ENCODE data around the gene CD82. TPM values are rescaled to one million over a fixed set of nuclear protein-coding genes. Genes with fewer than 3 reads are reported as not detected.

The CD82 gene
- total and polyA plus RNA-seq, 9 donors: 25.8 to 108 (median 69.6) TPM

GRCh38 chr11:44628730-44629700, 63.6 kb downstream of the CD82 start:
- Histone ChIP-seq H3K4me1 (ENCODE audit: control insufficient read depth, insufficient read depth, low read length) (peaks cover 49% of the 10 kb centered on the region), H3K4me3 (ENCODE audit: low read length) (no peak overlapping the region), H3K27ac (ENCODE audit: low read length) (no peak overlapping the region), H3K36me3 (ENCODE audit: control insufficient read depth, insufficient read depth, low read length) (no peaks in the 10 kb centered on the region), H3K9me3 (replicated peaks; ENCODE audit: control insufficient read depth, low read depth, low read length) (peaks cover 3% of the 10 kb centered on the region), H3K27me3 (ENCODE audit: control insufficient read depth, insufficient read depth, low read length) (no peaks in the 10 kb centered on the region)
- DNase-seq: peak; percentile 4
- WGBS (ENCODE audit: insufficient coverage): 60% methylated on average over 12 of the region's 14 CpGs

DNA sequence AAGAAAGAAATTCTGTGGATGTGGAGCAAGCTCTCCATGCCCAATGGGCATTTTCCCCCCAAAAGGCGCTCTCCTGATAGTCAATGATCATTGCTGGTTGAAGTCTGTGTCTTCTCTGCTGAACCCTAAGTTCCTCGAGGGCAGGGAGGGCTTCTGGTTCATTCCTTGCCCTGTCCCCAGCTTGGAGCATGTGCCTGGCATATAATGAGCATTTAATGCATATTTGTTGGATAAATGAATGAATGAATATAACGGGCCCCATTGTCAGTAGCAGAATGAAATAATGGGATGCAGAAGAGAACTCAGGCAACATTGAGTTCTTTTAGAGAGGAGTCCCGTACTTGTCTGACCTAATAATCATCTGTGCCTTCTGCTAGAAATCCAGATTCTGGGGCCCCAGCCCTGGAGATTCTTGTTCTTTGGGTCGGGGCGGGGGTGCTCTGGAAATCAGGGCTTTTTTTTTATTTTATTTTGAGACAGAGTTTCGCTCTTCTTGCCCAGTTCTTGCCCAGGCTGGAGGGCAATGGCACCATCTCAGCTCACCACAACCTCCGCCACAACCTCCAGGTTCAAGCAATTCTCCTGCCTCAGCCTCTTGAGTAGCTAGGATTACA, 64.4 kb downstream of the CD82 start:
- Histone ChIP-seq H3K4me1 (ENCODE audit: control insufficient read depth, insufficient read depth, low read length) (peaks cover 49% of the 10 kb centered on the region), H3K4me3 (ENCODE audit: low read length) (no peak overlapping the region), H3K27ac (ENCODE audit: low read length) (no peak overlapping the region), H3K9me3 (replicated peaks; ENCODE audit: control insufficient read depth, low read depth, low read length) (peaks cover 3% of the 10 kb centered on the region), H3K36me3 (ENCODE audit: control insufficient read depth, insufficient read depth, low read length) (no peaks in the 10 kb centered on the region), H3K27me3 (ENCODE audit: control insufficient read depth, insufficient read depth, low read length) (no peaks in the 10 kb centered on the region)
- DNase-seq: no peak
- WGBS (ENCODE audit: insufficient coverage): 80% methylated on average over 3 of the region's 8 CpGs

- Histone ChIP-seq H3K36me3 (ENCODE audit: control insufficient read depth, insufficient read depth, low read length) (no peaks in the 10 kb centered on the region), H3K4me1 (ENCODE audit: control insufficient read depth, insufficient read depth, low read length) (peaks cover 49% of the 10 kb centered on the region), H3K9me3 (replicated peaks; ENCODE audit: control insufficient read depth, low read depth, low read length) (peaks cover 3% of the 10 kb centered on the region), H3K4me3 (ENCODE audit: low read length) (no peak overlapping the region), H3K27ac (ENCODE audit: low read length) (no peak overlapping the region), H3K27me3 (ENCODE audit: control insufficient read depth, insufficient read depth, low read length) (peaks cover 5% of the 10 kb centered on the region)
- DNase-seq: peak; percentile 2
- WGBS (ENCODE audit: insufficient coverage): 87% methylated on average over 3 of the region's 7 CpGs
Measured at GRCh38 chr11:44630511-44631210, 65.2 kb downstream of the CD82 start.

DNA sequence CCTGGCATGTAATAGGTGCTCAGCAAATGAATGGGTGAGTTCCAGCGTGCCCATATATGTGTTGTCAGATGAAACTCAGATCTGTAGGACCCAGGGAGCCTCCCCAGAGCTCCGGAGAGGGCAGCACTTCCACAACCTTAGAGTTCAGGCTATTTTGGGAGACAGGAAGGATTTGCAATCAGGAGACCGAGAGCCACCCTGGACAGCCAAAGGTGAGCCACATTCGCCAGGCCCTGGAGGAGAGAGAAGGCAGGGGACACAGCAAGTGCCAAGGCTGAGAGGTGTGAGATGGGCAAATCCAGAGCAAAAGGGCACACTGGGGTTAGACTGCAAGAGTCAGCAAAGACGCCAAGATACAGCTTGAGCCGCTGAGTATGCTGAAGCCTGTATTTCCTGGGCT, 66.4 kb downstream of the CD82 start:
- no peaks in the 10 kb centered on the region for H3K9me3 ChIP-seq (replicated peaks; ENCODE audit: control insufficient read depth, low read depth, low read length)
- peaks cover 38% of the 10 kb centered on the region for H3K4me1 ChIP-seq (ENCODE audit: control insufficient read depth, insufficient read depth, low read length)
- H3K27me3 ChIP-seq (ENCODE audit: control insufficient read depth, insufficient read depth, low read length): peaks cover 5% of the 10 kb centered on the region
- no peak overlapping the region for H3K4me3 ChIP-seq (ENCODE audit: low read length)
- H3K27ac ChIP-seq (ENCODE audit: low read length): no peak overlapping the region
- DNase-seq: no peak
- no peaks in the 10 kb centered on the region for H3K36me3 ChIP-seq (ENCODE audit: control insufficient read depth, insufficient read depth, low read length)
- 76% methylated on average over 4 of the region's 6 CpGs for WGBS (ENCODE audit: insufficient coverage)

DNA sequence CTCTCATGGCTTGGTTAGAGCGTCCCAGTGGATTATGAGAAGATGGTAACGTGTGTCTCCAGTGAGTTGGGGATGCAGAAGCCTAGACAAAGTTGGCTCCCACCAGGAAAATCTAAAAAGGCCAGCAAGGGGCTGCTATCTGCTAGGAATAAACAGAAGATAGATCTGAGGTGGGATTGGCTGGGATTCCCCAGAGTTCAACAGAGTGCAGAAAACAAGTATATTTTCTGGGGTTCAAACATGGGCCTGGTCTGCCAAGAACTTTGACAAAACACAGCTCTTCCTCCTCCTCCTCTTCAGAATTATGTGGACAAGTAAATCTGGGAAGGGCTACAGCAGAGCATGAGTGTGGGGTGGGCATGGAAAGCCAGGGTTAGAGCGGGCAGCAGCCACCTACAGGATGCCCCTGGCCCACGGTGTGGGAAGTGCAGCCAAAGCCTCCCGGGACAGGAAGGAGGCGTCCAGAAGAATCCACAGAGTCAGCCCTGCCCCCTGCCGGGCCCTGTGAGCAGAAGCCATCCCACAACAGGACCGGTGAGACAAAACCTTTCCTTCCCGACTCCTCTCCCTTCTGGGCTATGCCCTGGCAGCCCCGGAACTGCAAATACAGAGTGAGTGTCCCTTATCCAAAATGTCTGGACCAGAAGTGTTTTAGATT, 67.1 kb downstream of the CD82 start:
- Histone ChIP-seq H3K4me3 (ENCODE audit: low read length) (no peak overlapping the region), H3K4me1 (ENCODE audit: control insufficient read depth, insufficient read depth, low read length) (peaks cover 30% of the 10 kb centered on the region), H3K27ac (ENCODE audit: low read length) (no peak overlapping the region), H3K27me3 (ENCODE audit: control insufficient read depth, insufficient read depth, low read length) (peaks cover 5% of the 10 kb centered on the region), H3K9me3 (replicated peaks; ENCODE audit: control insufficient read depth, low read depth, low read length) (no peaks in the 10 kb centered on the region), H3K36me3 (ENCODE audit: control insufficient read depth, insufficient read depth, low read length) (no peaks in the 10 kb centered on the region)
- peak; percentile 28 for DNase-seq
- WGBS (ENCODE audit: insufficient coverage): 34% methylated on average over 8 of the region's 10 CpGs

DNA sequence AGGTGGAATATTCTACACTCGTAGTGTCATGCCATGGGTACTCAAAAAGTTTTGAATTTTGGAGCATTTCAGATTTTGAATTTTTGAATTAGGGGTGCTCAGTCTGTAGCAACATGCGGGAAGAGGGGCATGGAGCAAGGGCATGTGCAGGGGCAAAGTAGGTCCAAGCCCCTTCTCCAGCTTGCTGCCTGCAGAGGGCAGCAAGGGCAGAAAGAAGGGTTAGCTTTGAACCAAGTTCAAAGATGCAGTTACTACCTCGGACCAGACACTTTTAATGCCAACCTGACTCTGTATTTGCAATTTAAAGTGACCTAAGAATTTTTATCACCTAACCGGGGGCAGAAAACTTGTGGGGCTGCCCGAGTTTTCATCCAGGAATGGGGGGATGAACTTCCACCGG, 68.2 kb downstream of the CD82 start:
- H3K36me3 ChIP-seq (ENCODE audit: control insufficient read depth, insufficient read depth, low read length): no peaks in the 10 kb centered on the region
- H3K4me1 ChIP-seq (ENCODE audit: control insufficient read depth, insufficient read depth, low read length): peaks cover 21% of the 10 kb centered on the region
- 77% methylated on average over 4 of the region's 6 CpGs for WGBS (ENCODE audit: insufficient coverage)
- DNase-seq: peak; percentile 12
- H3K27ac ChIP-seq (ENCODE audit: low read length): no peak overlapping the region
- no peaks in the 10 kb centered on the region for H3K9me3 ChIP-seq (replicated peaks; ENCODE audit: control insufficient read depth, low read depth, low read length)
- peaks cover 5% of the 10 kb centered on the region for H3K27me3 ChIP-seq (ENCODE audit: control insufficient read depth, insufficient read depth, low read length)
- H3K4me3 ChIP-seq (ENCODE audit: low read length): no peak overlapping the region

DNA sequence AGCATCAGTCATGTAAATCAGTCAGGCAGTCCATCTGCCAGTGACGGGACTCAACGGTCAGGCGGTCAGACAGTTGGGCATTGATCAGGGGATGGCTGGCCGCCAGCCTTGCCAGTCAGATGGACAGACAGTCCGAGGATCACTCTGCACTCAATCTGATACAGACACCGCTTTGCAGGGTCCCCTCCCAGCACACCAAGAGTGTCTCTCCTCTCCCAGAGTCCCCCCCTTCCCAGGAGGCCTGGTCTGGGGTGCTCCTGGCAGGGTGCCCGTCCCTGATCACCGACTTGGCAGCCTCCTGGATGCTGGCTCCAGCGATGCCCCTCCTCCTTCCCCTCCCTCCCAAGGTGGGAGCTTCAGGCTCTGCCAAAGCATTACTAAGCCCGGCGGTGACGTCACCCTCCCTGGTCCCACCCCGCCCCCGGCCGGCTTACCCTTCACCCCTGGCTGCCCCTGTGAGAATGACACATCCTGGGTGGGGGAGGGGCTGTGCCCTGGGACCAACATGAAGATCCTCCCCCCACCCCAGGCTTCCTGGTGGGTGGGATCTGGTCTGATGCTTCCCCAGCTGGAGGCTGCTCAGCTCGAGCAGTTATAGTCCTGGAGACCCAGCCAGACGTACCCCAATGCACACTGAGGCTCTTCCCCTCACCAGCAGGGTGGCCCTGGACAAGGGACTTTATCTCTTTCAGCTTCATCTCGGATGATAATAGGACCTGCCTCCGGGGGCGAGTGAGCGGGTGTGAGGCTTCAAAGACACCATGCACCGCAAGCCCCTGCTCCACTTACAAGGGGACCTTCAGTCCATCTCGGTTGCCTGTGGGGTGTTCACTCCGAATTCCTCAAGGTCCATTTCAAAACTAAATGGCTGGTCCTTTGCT, 69.2 kb downstream of the CD82 start:
- Histone ChIP-seq H3K4me1 (ENCODE audit: control insufficient read depth, insufficient read depth, low read length) (peaks cover 19% of the 10 kb centered on the region), H3K4me3 (ENCODE audit: low read length) (no peak overlapping the region), H3K9me3 (replicated peaks; ENCODE audit: control insufficient read depth, low read depth, low read length) (no peaks in the 10 kb centered on the region), H3K27ac (ENCODE audit: low read length) (no peak overlapping the region), H3K36me3 (ENCODE audit: control insufficient read depth, insufficient read depth, low read length) (no peaks in the 10 kb centered on the region), H3K27me3 (ENCODE audit: control insufficient read depth, insufficient read depth, low read length) (peaks cover 5% of the 10 kb centered on the region)
- DNase-seq: peak; percentile 77
- WGBS (ENCODE audit: insufficient coverage): 65% methylated on average over 13 of the region's 24 CpGs

DNA sequence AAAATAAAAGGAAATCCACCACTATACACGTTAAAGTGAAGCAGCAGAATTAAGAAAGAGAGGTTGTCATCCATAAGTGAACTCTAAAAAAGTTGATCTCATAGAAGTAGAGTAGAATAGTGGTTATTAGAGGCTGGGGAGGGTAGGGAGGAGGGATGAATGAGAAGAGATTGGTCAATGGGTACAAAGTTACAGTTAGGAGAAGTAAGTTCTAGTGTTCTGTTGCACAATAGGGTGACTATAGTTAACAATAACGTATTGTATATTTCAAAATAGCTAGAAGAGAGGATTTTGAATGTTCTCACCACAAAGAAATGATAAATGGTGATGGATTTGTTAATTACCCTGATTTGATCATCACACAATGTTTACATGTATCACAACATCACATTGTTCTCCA, 72.0 kb downstream of the CD82 start:
- Histone ChIP-seq H3K4me1 (ENCODE audit: control insufficient read depth, insufficient read depth, low read length) (peaks cover 16% of the 10 kb centered on the region), H3K36me3 (ENCODE audit: control insufficient read depth, insufficient read depth, low read length) (no peaks in the 10 kb centered on the region), H3K27ac (ENCODE audit: low read length) (no peak overlapping the region), H3K27me3 (ENCODE audit: control insufficient read depth, insufficient read depth, low read length) (peaks cover 5% of the 10 kb centered on the region), H3K4me3 (ENCODE audit: low read length) (no peak overlapping the region), H3K9me3 (replicated peaks; ENCODE audit: control insufficient read depth, low read depth, low read length) (no peaks in the 10 kb centered on the region)
- DNase-seq: no peak
- no CpG with 5 or more reads among the region's 2 CpGs for WGBS (ENCODE audit: insufficient coverage)

GRCh38 chr11:44638032-44638431, 72.6 kb downstream of the CD82 start:
- H3K27me3 ChIP-seq (ENCODE audit: control insufficient read depth, insufficient read depth, low read length): peaks cover 5% of the 10 kb centered on the region
- DNase-seq: no peak
- WGBS (ENCODE audit: insufficient coverage): no CpG with 5 or more reads among the region's 7 CpGs

More at GRCh38 chr11:44638032-44638431, 72.6 kb downstream of the CD82 start:
- no peak overlapping the region for H3K4me3 ChIP-seq (ENCODE audit: low read length)
- peaks cover 16% of the 10 kb centered on the region for H3K4me1 ChIP-seq (ENCODE audit: control insufficient read depth, insufficient read depth, low read length)
- H3K27ac ChIP-seq (ENCODE audit: low read length): no peak overlapping the region
- no peaks in the 10 kb centered on the region for H3K36me3 ChIP-seq (ENCODE audit: control insufficient read depth, insufficient read depth, low read length)
- no peaks in the 10 kb centered on the region for H3K9me3 ChIP-seq (replicated peaks; ENCODE audit: control insufficient read depth, low read depth, low read length)

Measured in muscle of leg (tissue), 11 donors.